ENCODE results near the gene DNASE1L2.
"Not testable (repeated sequence)": the region's sequence is repeated elsewhere in the genome, so short reads cannot be mapped to it uniquely, and the experiment has no call there.

Gene DNASE1L2

DNA sequence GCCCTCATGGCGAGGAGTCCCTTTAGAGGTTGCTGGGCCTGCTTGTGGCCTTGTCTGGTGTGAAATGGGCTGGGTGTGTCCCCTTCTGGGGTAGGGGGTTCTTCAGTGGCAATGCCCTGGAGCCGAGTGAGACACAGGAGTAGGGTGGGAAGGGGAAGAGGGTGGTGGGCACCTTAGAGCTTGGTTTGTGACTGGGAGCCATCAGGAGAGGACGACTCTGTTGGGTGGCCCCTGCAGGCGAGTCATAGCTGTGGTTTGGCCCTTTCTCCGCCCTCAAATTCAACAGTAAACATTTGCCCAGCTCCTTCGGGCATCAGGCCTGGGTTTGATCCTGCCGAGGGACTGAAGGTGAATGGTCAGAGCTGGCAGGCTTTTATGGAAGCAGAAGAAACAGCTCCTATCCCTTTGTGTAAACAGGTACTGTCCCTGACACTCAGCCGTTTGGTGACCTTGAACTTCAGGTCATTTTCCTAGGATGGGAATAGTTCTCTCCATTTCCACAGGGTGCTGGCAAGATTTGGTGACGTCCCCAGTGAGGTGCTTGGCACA, 9.9 kb upstream of the DNASE1L2 start:
- DNase-seq: no peak

DNA sequence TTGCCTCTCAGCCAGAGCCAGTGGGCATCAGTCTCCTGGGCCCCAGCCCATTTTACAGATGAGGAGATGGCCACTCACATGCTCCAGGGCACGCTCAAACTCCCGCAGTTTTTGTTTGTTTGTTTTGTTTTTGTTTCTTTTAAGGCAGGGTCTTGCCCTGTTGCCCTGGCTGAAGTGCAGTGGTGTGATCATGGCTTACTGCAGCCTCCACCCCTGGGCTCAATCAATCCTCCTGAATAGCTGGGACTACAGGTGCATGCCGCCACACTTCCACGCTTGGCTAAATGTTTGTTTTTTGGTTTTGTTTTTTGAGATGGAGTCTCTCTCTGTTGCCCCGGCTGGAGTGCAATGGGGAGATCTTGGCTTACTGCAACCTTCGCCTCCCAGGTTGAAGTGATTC, 9.3 kb upstream of the DNASE1L2 start:
- no peak for DNase-seq

DNA sequence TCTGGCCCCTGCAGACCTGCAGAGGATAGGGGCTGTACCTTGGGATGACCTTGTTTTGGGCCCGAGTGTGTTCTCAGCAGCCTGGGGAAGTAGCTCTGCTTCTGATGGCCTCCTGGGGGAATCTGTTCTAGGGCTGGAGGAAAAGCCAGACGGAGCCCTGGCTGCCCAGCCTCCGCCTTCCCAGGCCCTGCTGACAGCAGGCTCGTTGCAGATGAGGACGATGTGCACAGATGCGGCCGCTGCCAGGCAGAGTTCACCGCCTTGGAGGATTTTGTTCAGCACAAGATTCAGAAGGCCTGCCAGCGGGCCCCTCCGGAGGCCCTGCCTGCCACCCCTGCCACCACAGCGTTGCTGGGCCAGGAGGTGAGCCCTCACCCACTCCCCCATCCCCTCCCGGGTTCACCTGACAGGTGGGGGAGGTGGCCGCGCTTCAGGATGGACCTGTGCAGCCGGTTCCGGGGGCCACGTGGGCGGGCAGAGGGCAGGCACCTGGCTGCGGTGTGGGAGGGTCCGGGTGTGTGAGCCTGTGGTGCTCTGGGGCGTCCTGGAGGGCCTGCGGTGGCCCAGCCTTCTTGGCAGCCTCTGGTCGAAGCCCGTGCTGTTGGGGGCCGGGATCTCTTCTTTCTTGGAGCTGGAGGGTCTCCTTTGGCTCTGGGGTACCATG, 8.0 kb upstream of the DNASE1L2 start:
- DNase-seq: no peak

DNA sequence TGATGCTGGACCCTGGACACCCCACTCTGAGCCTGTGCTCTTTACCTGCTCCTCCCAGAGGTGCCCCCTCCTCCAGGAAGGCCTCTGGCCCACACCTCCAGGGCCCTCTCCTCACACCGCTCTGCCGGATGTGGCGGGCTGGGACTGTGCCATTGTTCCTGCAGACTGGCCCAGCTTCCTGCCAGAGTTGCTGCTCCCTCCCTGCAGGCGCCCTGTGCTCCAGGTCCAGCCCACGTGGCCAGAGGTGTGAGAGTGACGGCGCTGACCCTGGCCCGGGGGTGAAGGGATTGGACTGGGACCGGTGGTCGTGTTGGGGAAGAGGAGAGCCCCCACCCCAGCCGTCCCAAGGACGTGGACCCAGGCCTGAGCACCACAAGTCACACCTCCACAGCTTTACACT, 7.2 kb upstream of the DNASE1L2 start:
- no peak for DNase-seq

DNA sequence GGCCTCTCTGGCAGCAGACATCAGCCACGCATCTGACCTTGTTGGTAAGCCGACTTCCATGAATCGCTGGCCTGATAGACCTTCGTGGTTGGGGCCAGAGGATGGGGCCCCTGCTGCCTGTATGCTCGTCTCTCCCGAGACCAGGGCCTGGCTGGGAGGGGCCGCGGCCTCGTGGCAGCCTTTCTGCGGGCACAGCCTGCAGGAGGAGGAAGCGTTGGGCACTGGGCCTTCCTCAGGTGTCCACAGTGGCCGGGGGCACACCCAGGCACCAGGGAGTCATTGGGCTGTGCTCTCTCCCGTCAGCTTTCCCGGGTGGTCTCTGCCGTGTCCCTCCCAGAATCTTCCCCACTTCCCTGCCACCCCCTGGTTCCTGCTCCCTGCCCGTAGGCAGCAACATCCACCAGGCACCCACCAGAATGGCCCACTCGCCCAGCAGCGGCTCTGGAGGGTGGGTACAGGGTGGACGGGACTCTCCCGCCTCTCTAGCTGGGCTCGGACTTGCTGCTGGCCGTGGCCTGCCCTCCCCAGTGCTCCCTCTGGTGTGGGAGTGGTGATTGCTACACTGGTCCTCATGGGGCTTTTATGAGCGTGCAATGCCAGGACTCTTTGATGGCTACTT, 6.5 kb upstream of the DNASE1L2 start:
- DNase-seq: no peak

DNA sequence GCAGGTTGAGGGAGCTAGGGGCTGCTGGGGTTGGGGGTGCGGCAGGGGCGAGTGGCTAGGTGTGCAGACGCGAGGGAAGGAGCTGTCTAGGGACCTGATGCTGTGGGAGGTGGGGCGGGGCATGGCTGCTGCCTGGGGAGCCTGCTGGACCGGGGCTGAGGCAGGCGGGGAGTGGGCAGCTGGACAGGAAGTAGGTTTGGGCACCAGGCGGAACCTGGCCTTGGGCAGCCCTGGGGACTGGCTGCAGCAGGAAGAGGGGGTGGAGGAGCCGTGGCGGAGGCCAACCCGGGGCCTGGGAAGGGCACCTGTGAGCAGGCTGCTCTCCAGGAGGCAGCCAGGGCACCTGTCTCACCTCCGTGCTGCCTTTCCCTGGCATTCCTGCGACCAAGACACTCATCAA, 5.9 kb upstream of the DNASE1L2 start:
- DNase-seq: no peak

DNA sequence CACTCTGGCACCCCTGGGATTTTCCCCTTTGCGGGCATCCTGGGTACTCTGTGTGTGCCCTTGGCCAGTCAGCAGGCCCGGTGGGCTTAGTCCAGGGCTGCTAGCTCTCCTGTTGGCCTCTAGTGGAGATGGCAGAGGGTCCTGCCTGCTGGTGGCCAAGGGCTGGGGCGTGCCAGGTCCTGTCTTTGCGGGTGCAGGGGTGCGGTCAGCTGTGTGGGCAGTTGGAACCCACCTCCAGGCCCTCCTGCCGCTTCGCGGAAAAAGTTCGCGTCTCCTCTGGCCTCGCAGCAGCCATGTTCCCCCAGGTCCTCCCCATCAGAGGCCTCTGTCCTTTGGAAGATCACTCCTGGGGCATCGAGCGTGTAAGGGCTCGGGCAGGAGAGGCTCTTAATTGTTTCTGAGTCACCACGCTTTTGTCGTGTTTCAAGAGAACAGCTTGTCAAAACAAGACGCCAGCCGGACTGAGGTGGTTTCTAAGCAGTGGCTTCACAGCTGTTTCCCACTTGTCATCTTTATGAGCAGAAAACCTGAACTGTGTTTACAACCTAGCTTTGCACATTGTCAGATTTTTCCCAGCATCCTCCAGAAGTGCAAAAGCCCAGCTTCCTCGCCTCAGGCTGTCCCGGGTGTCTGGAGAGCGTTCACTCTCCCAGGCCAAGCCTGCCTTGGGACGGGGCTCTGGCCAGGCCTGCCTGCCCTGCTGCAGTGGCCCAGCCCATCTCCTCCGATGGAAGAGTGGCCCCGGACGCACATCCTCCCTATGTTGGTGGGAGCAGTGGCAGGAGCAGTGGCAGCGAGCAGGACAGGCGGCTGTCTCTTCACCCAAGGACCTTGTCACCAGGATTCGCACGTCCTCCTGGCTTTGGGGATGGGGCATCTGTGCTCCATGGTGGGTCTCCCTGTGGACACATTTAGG, 5.0 kb upstream of the DNASE1L2 start:
- no peak for DNase-seq

DNA sequence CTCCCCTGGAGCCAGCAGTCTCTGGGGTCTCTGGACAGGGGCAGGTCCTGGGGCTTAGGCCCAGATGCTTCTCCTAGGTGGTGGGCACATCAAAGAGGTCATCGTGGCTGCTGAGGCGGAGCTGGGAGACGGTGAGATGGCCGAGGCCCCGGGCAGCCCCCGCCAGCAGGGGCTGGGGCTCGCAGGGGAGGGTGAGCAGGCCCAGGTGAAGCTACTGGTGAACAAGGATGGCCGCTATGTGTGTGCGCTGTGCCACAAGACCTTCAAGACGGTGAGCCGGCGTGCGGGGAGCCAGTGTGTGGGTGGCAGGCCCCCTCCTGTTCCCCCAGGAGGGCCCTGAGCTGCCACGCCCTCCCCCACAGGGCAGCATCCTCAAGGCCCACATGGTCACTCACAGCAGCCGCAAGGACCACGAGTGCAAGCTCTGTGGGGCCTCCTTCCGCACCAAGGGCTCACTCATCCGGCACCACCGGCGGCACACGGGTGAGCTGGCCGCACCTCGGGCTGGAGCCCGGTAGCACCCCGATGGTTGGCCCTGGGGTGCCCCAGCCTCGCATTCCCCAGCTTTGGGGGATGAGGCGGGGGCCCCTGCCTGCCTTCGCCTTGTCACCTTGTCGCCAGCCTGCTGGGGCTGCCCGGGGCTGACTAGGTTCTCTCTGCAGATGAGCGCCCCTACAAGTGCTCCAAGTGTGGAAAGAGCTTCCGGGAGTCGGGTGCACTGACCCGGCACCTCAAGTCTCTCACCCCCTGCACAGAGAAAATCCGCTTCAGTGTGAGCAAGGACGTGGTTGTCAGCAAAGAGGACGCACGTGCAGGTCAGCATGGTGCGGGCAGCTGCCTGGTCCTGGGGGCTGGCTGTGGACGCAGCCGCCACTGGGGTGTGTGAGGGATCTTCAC, 3.9 kb upstream of the DNASE1L2 start:
- DNase-seq: no peak

DNA sequence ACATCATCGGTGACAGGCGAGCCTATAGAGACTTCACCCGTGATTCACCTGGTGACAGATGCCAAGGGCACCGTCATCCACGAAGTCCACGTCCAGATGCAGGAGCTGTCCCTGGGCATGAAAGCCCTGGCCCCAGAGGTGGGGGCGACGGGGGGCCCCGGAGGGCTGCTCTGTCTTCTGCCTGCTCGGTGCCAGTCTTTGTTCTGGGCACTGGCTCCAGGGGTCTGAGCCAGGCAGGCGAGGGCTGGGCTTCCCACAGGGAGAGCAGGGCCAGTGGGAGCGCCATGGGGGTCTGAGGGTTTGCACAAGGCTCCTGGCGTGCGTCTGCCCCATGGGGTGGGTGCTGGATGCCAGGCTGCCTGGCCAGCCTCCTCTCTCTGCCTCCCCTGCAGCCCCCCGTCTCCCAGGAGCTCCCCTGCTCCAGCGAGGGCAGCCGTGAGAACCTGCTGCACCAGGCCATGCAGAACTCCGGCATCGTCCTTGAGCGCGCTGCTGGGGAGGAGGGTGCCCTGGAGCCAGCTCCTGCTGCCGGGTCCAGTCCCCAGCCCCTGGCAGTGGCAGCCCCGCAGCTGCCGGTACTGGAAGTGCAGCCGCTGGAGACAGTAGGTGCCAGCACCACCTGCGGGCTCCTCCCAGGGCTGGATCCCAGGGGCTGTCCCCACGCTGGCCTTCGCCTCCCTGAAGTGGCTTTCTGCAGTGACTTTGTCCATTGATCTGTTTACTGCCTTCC, 3.0 kb upstream of the DNASE1L2 start:
- no peak for DNase-seq

DNA sequence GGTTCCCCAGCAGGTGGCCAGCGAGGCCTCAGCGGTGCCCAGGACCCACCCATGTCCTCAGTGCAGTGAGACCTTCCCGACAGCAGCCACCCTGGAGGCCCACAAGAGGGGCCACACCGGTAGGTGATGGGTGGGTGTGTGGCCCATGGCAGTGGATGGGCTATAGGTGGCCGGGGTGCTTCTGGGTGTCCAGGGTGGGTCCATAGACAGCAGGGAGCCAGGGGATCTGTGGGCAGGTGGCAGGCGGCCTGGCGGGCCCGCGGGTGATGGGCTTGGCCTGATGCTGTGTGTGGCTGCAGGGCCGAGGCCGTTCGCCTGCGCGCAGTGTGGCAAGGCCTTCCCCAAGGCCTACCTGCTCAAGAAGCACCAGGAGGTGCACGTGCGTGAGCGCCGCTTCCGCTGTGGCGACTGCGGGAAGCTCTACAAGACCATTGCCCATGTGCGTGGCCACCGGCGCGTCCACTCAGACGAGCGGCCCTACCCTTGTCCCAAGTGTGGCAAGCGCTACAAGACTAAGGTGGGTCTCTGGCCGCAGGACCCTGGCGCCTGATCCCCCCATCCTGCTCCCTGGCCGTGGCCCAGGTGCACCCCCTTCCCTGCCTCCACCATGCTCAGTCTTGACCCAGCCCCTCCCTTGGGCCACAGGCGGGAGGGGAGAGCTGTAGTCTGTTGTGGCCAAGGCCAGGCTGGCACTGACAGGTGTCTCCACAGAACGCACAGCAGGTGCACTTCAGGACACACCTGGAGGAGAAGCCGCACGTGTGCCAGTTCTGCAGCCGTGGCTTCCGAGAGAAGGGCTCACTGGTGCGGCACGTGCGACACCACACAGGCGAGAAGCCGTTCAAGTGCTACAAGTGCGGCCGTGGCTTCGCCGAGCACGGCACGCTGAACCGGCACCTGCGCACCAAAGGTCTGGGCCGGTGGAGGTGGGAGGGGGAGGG, 2.1 kb upstream of the DNASE1L2 start:
- DNase-seq: no peak

DNA sequence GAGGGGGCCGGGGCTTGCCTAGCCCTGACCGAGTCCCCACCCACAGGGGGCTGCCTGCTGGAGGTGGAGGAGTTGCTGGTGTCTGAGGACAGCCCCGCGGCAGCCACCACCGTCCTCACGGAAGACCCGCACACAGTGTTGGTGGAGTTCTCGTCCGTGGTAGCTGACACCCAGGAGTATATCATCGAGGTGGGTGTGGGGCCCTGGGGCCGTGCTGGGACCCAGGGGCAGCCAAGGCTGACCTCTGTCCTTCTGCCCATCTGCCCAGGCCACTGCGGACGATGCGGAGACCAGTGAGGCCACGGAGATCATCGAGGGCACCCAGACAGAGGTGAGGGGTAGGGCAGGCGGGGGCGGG, 1.5 kb upstream of the DNASE1L2 start:
- DNase-seq: no peak

DNA sequence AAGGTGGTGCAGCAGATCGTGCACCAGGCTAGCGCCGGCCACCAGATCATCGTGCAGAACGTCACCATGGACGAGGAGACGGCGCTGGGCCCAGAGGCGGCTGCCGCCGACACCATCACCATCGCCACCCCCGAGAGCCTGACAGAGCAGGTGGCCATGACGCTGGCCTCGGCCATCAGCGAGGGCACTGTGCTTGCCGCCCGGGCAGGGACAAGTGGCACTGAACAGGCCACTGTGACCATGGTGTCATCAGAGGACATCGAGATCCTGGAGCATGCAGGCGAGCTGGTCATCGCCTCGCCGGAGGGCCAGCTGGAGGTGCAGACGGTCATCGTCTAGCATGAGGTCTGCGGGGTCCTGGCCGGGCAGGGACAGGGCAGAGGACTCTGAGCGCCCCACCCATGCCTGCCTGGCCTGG, 1.0 kb upstream of the DNASE1L2 start:
- no peak for DNase-seq

DNA sequence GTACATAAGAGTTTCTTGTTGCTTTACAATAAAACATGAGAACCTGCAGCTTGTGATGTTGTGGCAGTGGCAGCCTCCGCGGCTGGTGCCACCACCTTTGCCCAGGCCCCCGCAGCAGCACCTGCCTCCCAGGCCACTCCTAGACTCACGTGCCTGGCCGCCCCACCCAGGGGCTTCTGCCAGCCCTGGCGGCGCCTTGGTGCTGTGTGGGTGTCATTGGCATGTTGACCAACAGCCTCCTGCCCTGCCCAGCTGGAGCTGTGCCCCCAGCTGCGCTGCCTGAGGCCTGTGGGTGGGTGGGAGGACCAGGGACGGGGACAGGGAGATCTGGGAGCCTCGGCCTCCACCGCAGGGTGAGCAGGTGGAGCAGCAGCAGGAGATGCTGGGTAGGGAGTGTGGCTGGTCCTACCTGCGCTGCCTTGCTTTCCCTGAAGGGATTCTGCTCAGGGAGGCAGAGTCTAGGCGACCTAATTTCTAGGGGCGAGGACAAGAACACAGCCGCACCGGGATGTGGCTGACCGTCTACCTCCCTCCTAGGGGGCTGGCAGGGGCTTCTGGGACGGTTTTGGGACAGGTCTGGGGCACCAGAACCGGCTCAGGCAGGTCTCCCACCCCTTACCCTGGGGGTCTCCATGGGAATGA, 428 bp upstream of the DNASE1L2 start:
- no peak for DNase-seq

DNA sequence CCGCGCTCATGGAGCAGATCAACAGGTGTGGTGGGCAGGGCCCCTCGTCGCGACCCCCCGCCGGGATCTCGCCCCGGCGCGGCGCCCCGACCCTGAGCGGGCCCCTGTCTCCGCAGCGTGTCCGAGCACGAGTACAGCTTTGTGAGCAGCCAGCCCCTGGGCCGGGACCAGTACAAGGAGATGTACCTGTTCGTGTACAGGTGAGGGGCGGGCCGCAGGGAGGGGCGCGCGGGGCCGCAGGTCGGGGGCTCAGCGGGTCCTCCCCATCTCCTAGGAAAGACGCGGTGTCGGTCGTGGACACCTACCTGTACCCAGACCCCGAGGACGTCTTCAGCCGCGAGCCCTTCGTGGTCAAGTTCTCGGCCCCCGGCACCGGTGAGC, 848 bp downstream of the DNASE1L2 start:
- DNase-seq: no peak

DNA sequence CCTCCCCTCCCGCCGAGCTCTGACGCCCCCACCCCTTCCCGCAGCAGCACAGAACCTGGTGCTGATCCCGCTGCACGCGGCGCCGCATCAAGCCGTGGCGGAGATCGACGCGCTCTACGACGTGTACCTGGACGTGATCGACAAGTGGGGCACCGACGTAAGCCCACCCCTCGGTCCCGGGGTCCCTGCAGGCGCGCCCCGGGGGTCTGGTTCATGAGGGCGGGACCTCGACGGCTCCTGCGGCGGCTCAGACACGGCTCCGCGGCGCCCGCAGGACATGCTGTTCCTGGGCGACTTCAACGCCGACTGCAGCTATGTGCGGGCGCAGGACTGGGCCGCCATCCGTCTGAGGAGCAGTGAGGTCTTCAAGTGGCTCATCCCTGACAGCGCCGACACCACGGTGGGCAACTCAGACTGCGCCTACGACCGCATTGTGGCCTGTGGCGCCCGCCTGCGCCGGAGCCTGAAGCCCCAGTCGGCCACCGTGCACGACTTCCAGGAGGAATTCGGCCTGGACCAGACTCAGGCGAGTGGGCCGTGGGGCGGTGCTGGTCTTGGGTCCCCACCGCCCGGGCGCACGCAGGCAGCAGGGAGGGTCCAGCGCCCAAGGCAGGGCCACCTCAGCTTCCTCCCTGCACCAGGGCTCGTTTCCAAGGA, 1.4 kb downstream of the DNASE1L2 start:
- no peak for DNase-seq

DNA sequence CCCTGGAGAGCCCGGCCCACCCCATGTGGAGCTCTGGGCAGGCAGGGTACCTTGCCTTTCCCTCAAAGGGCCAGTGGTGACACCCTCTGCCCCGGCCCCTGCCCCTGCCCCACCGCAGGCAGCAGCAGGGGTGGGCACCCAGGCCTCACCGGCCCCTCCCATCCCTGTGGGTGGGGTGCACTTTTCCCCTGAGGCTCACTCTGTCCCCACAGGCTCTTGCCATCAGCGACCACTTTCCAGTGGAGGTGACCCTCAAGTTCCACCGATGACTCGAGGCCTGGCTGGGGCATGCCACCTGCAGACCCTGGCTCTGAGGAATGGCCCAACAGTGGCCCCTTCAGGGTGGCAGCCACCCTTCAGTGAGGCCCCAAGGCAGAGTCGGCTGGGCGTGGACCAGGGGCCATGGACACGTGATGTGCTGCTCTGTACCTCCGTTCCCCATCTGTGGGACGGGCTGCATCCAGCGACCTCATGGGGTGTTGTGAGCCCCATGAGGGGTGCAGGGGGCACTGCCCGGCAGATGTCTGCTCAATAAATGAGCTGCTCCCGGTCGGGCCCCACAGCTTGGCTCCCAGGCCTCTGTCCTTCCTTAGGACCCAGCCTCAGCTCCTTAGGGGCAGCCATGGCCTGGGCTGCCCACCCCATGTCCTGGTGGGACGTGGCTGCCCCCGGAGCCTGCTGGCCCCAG, 2.0 kb downstream of the DNASE1L2 start:
- no peak for DNase-seq

DNA sequence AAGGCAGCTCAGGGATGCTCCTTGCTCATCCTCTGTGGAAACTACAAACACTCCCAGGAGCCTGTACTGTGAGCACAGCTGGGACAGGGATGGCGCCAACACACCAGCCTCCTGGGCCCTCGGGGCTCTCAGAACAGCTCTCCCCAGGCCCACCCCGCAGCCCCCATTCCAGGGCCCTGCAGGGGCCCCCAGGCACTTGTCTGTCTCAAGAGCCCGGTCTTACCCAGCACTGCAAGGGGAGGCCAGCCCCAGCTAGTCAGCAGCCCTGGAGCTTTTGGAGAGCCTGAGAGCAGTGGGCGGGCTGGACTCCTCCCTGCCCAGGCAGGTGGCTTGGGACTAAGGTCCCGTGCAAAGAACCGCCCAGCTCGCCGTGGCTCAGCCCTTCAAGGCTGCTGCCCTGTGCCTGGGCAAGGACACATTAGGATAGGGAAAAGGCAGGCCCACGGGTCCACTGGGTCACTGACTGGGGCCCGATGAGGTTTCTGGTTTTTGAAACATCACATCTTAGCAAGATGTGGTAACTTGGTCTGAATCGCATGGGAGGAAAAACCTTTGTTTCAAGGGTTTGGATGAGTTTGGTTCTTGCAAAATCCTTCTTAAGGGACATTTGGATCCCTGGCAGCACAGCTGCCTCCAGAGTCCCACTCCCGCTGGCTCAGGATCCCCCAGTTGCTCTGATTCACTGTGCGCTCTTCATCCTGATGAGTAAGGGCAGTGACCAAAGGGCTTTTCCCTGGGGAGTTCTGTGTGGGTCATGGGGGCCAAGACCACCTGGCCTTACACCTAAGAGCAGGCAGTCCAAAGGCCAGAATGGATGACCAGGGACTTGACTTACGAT, 2.8 kb downstream of the DNASE1L2 start:
- DNase-seq: no peak

DNA sequence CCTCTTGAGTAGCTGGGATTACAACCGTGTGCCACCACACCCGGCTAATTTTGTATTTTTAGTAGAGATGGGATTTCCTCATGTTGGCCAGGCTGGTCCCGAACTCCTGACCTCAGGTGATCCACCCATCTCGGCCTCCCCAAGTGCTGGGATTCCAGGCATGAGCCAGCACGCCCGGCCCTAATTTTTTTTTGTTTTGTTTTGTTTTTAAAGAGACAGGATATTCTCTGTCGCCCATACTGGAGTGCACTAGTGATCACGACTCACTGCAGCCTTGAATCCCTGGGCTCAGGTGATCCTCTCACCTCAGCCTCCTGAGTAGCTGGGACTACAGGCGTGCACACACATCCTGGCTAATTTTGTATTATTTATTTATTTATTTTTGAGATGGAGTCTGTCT, 4.1 kb downstream of the DNASE1L2 start:
- DNase-seq: not testable (repeated sequence)

All from NCI-H1694 (cell line).